ENCODE data around the gene FMN1.

Gene FMN1

GRCh38 chr15:32717426-32718226 is 476.9 kb downstream of the FMN1 start, which contains the start of gene GREM1:
TSS of gene GREM1 (plus strand) at chr15:32718004. CDS start at chr15:32730691, 12,687 bp downstream.
- POLR2A ChIA-PET: no interaction called here
- DNase-seq (ENCODE audit: low read depth, low spot score): no peak
- H3K4me3 ChIP-seq (ENCODE audit: low read depth, low read length): peak within 1 kb of the TSS; percentile 93
- CTCF ChIA-PET: interaction anchor here (5.3 kb wide), 1 partner anchor 55 kb away, joined by 41 read pairs; no protein-coding TSS in a partner anchor
- TF ChIP-seq, protein P1, sequence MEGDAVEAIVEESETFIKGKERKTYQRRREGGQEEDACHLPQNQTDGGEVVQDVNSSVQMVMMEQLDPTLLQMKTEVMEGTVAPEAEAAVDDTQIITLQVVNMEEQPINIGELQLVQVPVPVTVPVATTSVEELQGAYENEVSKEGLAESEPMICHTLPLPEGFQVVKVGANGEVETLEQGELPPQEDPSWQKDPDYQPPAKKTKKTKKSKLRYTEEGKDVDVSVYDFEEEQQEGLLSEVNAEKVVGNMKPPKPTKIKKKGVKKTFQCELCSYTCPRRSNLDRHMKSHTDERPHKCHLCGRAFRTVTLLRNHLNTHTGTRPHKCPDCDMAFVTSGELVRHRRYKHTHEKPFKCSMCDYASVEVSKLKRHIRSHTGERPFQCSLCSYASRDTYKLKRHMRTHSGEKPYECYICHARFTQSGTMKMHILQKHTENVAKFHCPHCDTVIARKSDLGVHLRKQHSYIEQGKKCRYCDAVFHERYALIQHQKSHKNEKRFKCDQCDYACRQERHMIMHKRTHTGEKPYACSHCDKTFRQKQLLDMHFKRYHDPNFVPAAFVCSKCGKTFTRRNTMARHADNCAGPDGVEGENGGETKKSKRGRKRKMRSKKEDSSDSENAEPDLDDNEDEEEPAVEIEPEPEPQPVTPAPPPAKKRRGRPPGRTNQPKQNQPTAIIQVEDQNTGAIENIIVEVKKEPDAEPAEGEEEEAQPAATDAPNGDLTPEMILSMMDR (IDR thresholded peaks at IDR 0.05; ENCODE audit: insufficient read depth, low read length, missing control alignments): no peak

DNA sequence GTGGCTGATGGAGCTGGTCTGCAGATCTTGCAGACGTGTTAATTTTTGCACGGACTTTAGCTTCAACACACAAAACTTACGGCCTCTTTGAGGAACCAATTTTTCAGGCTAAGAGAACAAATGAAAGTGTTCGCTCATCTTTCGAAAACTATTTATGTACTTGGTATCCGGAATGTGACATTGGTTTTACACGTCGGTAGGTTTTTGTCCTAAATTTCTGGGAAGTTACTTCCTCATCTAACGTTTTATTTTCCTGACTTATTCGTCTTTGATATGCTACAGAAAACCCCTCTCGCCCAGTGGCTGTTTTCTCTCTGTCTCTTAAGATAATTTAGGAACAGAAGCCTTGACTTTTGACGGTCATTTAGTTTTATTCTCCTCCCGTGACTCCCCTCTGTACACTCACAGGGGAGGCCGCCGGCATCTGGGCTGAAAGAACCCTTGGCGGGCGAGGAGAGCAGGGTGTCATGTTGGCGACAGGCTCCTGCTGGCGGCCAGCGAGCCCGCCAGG is 477.5 kb downstream of the FMN1 start:
- TF ChIP-seq, protein P1 (IDR thresholded peaks at IDR 0.05; ENCODE audit: insufficient read depth, low read length, missing control alignments): no peak
- peak overlapping the region; percentile 62 for H3K4me3 ChIP-seq (ENCODE audit: low read depth, low read length)
- ChIA-PET CTCF (interaction anchor here (0.7 to 5.3 kb wide), 6 partner anchors 12 to 245 kb away, joined by 3 to 41 read pairs (median 4); no protein-coding TSS in a partner anchor), POLR2A (interaction anchor here (0.7 kb wide), 1 partner anchor 134 kb away, joined by 3 read pairs; no protein-coding TSS in a partner anchor)
- no peak for DNase-seq (ENCODE audit: low read depth, low spot score)

- no peak overlapping the region; the same call in 1 of the 2 replicates for H3K4me3 ChIP-seq (ENCODE audit: low read depth, low read length)
- ChIA-PET POLR2A (interaction anchor here (0.7 kb wide), 1 partner anchor 135 kb away, joined by 3 read pairs; no protein-coding TSS in a partner anchor), CTCF (interaction anchor here (0.7 to 5.3 kb wide), 6 partner anchors 11 to 246 kb away, joined by 3 to 41 read pairs (median 4); no protein-coding TSS in a partner anchor)
- DNase-seq (ENCODE audit: low read depth, low spot score): no peak
- TF ChIP-seq, protein P1 (IDR thresholded peaks at IDR 0.05; ENCODE audit: insufficient read depth, low read length, missing control alignments): no peak
These were observed 478.1 kb downstream of the FMN1 start for GRCh38 chr15:32716216-32716914.
